NCI-H2196 (cell line): ENCODE measurements around the gene SMPD3.
A peak's percentile ranks its signal among the peaks of the same experiment; 100 is the strongest.

Experiments used
- DNase-seq: peaks from one replicate; lab custom pipeline; 2025; ENCODE audit not compliant: unreplicated experiment; lab: John Stamatoyannopoulos, UW

The SMPD3 gene

DNA sequence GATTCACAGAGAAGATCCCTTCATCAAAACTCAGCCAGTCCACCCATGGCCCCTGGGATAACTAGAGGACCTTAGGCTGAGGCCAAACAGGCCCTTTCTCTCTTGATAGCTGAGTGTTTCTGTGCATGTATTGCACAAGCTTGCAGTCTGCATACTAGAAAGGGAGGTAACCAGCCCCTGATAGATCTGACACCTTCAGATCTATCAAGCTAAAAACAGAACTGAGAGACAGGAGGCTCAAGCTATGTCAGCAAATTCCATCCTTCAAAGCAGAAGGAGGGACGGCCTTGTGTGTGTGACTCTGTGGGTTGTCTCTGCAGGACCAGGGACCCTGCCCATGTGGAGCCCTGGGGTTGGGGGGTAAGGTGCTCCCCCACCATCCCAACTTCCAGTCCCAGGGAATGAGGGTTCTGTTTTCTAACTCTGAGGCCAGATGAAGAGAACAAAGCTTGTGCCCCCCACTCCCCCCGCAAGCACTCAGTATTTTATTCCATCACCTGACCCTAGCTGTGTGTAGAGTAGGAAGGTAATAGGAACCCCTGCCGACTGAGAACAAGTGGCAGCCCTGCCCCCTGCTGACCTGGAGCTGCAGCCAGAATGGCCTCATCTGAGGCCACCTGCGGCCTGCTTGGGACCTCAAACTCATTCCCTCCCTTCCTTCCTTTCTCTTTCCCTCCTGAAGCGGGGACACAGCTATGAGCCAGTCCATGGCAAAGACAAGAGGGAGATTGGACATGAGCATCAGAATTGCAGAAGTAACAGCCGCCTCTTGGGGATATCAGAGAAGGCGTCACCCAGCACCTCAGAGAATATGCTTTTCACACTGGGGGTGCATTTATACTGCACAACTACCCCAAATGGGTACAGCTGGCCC is 63.8 kb downstream of the SMPD3 start:
- DNase-seq = peak; percentile 15

DNA sequence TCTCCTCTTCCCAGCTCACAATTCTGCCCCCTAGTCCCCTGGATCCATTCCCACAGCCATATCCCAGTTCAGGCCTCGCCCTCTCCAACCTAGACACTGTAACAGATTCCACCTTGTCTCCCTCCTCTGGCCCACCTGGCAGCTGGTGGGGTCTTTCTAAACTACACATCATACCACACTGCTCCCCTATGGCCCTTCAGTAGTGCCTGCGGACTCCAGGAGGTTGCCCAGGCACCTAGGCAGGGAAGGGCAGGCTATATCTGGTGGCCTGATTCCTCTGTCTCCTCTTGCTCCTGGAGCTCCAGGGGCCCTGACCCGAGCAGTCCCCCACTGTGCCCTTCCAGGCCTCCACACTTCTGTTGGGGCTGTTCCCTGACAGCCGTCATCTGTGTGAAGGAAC is 64.5 kb downstream of the SMPD3 start:
- no peak for DNase-seq

DNA sequence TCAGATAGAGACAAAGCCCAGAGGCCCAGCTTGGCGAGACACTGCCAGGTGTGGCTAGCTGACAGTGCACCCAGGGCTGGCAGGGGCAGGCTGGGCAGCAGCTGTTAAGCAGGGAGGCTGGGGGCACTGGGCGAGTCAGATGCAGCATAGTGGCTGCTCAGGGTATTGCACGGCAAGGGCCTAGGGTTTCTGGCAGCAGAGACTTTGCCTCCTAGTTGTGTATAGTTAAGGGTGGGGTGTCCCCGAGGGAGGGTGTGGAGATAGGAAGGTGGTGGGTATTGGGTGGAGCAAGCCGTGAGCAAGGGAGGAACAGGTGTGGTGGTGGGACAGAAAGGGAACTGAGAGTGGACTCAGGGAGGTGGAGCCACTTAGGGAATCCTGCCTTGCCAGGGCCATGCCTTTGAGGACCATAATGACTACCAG is 66.0 kb downstream of the SMPD3 start:
- DNase-seq = no peak

DNA sequence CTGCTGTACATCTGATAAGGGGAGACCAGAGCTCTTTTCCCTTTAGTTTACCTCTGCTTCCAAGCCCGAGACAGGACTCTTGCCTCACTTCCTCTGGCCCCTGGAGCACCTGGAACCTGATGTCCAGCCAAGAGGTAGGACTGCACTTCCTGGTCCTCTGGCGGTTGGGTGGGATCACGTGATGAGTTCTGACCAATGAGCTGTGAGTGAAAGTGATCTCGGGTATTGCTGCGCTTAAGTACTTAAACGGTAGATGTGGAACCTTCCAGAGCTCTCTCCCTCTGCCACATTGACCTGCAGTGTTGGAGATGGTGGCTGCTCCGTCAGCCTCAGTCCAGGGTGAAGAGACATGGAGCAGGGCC is 67.0 kb downstream of the SMPD3 start:
- DNase-seq = no peak

DNA sequence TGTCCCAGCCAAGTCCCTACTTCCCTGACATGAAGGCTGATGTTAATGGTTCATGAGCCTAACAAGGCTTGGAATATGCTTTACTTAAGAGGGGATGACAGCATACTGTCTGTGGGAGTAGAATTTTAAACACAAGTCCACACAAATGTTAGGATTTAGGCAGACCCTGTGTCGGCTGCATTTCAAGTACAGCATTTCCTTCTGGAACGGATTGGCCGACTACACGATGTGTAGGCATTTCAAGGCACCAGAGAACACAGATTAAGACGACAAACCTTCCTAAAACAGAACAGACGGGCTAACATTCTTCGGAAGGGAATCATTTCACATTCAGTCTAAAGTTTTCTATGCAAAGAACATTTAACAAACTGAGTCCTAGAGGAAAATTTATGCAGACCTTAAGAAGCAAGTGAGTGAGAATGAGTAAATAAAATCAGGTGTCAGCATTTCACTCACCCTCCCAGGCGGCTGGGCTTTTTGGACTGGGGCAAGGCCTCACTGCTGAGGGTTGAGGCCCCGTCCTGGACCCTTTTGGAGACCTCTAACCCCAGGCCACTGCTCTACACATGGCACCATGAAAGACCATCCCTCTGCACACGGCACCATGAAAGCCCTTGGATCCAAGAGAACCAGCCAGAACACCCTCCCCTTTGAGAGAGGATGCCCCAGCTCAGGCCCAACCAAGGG is 67.5 kb downstream of the SMPD3 start:
- no peak for DNase-seq

DNA sequence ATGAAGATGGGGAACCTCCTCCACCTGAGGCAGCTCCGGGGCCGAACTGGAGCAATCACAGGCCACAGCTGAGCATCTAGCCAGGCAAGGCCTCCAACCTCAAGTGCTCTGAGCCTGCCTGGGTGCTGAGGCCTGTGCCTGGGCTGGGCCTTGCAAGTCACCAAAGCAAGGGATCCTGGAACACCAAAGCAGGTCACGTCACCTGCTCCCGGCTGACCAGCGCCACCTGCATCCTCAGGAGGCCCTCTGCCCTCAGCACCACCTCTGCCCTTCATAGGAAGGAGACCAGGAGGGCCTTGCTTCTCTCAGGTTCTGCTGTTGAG is 68.0 kb downstream of the SMPD3 start:
- no peak for DNase-seq

DNA sequence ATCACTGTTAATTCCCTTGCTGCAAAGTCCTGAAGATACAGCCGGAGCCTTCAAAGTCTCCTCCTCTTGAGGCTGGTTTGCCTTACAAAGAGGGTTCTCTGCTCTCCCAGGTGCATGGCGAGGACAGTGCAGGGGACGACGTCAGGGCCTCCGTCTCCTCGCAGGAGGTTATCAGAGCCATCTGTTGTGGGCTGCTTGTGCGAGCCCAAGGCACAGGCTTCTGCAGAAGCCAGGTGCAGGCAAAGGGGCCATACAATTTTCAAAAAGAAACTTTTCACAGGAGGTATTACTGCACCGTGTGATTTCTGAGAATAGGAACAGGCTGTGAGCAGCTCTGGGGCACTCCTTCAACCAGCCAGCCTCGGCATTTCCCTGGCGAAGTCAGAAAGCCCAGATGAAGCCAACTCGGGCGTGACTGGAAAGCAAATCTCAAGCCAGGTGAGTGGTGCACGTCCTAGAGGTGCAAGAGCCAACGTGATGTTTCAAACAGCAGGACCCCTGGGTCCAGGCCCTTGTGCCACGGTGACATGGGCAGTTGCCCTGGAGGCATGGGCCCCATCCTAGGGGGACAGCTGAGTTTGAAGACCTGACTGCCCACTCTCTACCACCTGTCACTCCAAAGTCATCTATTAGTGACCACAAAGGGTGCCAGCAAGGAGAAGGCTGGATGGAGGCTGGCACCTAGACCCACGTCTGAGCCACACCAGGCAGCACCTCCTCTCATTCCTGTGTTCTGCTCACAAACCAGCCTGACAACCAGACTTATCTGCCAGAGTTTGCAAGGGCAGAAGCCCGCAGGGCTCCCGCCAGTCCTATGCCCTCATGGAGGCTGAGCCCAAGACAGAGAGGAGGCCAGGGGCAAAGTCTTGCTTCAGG is 68.6 kb downstream of the SMPD3 start:
- no peak for DNase-seq

DNA sequence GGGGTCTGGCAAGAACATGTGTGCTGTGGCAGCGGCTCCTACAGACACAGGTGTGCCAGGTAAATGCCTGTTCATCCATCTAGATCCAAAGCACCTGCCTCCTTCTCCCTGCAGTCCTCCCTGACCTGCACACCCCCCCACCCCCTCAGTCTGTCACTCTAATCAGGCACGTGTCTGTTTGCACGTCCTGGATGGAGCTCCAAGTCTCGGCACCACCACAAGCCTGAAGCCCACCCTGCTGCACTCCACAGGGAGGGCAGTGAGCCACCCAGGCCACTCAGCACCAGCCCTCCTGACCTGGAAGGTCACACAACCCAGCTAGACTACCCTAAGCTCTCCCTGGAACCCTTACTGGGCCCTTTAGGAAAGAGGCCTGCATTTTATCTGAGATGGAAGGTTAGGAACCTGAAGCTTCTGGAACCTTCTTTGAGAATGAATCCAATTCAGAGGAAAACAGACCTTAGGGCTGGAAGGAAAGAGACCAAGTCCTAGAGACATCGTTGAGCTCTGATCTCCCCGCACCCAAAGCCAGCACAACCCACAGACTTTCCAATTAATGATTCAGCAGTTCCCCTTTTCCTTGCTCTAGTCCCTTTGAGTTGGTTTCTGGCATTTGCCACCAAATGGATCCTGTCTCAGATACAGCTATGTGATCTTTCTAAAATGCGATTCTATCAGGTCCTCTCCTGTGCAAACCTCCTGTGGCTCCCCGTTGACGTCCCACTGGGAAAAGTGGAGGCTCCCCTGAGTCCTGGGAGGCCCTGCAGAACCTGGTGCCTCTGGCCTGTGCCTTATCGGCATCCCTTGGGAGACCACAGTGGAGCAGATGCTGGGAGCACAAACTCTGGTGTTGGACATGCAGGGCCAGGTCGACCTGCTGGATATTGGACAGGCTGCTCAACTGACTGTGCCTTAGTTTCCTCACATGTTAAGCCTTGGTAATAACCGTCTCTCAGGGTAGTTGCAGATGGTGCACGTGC is 69.6 kb downstream of the SMPD3 start:
- DNase-seq = no peak

DNA sequence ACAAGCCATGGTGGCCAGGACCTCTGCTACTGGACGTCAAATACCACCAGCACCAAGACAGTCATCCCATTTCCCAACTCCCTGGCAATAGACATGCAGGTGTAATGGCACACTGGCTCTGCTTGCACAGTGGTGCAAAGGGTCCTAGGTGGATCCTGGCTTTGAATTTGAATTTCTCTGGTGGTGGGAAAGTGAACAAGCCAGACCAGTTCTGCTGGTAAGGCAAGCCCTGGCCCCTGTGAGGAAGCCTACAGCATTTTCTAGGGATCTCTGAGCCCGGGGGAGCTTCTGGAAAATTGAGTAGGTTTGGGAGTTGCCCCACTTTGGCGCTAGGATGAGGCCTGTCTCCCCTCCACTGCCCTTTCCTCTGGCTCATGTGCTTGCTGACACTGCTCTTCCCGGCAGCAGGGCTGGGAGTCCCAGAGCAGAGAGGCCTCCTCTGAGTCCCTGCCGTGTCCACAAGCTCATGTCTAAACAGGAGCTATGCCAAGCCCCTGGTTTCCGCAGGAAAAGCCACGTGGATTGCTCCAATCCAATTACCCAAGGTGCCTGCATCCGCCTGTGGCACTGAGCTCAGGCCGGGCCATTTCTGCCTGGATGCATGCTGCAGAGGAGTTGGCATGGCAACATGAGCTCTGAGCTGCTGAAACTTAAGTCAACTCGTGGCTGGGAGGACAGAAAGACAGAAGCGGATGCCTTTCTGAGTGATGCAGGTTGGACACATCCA is 70.5 kb downstream of the SMPD3 start:
- no peak for DNase-seq

DNA sequence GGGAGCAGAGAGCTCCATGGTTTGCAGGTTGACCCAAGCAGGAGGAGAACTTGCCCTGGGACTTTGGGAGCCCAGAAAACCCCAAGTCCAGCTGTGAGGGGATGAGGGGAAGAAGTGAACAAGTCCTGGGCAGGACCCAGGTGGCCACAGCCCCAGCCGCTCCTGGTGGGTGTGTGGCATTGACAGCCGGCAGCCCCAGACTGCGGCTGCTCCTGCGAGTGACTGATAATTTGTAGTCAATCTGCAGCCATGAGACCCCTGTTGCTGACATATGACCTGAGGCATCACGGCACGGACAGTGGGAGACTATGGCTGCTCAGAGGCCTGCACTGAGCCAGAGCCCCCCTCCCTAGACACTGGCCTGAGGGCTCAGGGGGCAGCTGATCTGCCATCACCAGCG is 71.1 kb downstream of the SMPD3 start:
- DNase-seq = no peak

DNA sequence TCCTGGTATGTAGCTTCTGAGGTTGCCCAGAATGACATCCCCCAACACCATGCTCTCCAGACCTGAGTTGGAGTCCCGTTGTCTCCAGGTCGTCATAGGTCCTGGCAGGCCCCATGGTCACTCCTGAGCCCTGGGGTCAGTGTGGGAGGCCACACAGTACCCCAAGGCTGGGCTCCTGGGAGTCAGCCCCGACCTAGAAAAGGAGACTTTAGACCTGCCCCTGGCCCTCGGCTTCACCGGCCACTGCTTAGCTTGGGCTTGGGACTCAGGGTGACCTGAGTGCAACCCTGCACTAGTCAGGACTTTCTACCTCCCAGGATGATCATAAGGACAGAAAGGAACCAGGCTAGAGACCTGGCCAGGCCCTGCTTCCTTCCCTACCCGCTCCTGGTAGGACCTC is 71.7 kb downstream of the SMPD3 start:
- DNase-seq = no peak

DNA sequence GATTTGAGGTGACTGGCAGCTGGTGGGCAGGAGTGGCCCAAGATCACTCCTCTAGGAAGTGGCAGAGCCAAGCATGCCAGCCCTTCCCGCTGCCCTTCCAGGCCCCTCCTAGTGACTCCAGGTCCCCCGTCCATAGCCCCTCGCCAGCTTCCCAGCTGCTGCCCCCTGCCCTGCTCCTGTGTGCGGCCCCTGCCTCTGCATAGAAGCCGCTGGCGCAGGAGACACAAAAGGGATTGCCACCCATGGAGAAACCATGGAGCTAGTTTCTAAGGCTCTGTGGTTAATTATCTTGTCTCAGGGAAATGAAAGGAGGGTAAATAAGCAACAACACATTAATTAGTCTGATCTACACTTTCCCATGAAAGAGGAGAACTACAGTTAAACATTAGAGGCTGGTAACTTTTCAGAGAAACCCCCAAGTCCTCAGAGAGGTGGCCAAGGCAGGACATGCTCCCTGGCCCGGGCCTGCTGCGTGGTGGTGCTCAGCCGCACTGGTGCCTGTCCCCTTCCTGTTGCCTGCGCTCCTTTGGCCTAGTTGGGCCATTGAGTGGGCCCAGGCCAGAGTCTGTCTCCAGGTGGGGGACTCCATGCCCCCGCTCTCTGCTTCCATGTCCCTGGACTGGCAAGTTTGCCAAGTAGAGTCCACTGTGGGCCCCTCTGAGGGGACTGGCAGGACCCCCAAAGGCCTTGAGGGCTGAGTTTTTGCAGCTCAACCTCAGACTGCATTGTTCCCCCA is 72.3 kb downstream of the SMPD3 start:
- DNase-seq = no peak

DNA sequence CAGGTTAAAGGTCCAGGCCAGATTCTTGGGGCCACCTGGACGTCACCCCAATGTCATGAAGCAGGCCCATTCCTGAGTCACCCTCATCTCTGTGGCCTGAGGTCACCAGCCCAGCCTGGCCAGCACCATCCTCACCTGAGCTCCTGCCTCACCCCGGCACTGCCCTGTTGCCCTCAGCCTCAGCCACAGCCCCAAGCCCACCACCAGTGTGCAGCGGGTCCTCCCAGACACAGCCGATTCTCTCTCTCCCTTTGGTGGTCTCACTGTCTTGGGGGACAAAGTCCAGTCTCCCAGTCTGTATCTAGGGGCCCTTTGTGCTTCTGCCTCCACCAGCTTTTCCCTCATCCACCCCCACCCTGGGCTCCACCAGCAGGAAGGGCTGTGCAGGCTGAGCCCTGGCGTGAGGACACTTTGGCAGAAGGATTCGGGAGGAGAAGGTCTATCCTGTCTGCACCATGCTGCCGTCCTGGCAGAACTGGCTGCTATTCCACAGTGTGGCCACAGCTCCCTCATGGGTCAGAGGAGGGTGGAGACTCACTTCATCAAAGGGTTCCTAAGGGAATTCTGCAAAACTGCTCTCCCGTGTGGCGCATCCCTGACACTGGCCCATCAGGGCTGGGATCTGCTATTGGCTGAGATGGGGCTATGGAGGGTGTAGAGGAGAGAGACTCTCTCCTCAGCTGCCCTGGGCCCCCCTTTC is 73.2 kb downstream of the SMPD3 start:
- no peak for DNase-seq

DNA sequence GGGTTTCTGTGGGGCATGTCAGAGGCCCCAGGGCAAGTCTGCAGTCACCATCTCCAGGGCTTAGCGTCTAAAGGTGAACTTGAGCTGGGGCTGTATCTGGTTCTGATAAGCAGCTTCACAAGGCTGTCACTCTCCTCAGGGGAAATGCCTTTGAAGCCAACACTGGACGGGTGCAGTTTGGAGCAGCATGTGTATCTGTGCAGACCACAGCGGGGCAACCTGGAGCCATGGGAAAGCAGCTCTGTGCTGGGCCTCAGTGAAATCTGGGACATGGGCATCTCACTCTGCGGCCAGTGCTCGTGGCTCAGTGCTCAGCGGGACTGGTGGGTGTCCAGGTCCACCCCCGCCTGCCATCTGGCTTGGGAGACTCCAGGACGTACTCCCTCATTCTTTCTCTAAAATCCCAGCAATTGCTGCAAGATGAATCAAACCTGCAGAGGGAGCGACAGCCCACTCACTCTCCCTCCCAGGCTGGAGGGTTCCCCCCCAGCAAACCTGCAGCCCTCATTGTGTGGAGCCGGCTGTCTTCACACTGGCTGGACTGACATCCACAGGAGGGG is 74.0 kb downstream of the SMPD3 start:
- DNase-seq = no peak

DNA sequence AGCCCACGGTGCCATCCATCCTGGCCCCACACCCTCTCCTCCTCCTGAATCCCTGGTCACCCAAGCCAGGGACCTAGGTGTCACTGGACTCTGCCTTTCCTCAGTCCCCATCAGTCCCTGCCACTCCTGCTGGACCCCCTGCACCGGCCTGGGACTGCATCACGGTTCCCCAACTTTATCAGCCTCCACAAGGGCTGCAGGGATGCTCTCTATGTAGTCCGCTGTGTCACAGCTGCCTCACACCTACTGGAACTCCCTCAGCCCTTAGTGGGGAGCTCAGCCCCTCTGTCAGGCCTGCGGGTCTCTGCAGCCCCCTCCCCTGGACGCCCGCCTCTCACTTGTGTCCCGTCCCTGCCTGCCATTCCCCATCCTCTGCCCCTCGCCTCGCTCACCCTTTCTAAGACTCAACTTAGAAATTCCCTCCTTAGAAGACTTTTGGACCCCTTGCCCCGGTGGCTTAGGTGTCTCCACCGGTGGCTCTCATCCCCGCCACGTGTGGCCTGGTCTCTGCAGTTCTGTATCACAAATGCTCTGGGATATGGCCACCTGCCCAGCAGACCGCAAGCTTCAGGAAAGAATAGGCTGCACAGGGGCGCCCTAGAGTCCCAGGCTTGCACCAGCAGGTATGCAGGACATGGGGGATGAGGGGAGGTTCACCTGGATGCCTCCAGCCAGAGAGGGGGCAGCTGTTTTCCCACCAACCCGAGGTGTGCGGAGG is 74.6 kb downstream of the SMPD3 start:
- no peak for DNase-seq

DNA sequence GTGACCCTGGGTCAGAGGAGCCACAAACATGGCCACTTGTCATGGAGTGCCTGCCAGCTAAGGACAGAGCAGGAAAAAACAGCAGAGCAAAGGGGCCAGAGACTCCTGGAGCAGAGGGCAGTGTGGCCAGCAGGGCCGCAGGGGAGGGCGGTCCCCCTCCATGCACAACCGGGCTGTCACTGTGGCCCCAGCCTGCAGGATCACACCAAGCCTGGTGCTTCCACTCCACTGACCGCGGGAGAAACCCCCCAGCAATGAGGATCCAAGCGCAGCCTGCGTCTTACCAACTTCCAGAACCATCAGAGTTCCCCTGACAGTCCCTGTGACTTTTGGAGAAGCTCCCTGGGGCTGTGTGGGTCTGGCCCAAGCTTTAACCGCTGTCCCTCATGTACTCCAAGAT is 75.5 kb downstream of the SMPD3 start:
- no peak for DNase-seq

DNA sequence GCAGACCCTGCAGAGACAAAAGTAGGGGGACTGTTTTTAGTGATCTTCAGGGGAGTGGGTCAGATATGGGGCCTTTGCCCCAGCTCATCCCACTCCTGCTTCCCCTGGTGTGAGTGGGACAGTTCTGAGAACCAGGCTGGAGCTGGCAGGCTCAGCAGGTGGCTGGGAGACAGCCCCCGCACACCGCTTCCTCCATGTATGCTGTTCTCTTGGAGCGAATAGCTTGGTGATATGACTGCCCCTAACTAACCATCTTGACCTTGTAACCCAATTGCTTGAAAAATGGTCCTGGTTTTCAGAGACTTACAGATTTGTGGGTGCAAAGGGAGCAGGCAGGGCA is 76.0 kb downstream of the SMPD3 start:
- DNase-seq = no peak
